Measurements from ENCODE around the gene PSMD13. TPM values are rescaled to one million over a fixed set of nuclear protein-coding genes. Genes with fewer than 3 reads are reported as not detected.
A peak's percentile ranks its signal among the peaks of the same experiment; 100 is the strongest.
"Not testable (repeated sequence)": the region's sequence is repeated elsewhere in the genome, so short reads cannot be mapped to it uniquely, and the experiment has no call there.

Gene PSMD13
- total RNA-seq, 1 experiment from 2014 or later, result 141 TPM

- not testable (repeated sequence) for H4K91ac ChIP-seq (ENCODE audit: insufficient read length, low read depth, low read length); H3K27ac ChIP-seq (ENCODE audit: insufficient read length, low read depth, low read length); H2BK5ac ChIP-seq (ENCODE audit: insufficient read length, low read length); H3K14ac ChIP-seq (ENCODE audit: insufficient read depth, low read length); H3K23ac ChIP-seq (ENCODE audit: insufficient read length, low read depth, low read length); H2BK12ac ChIP-seq (ENCODE audit: insufficient read length, low read depth, low read length); H2AK5ac ChIP-seq (ENCODE audit: insufficient read length, low read length); H2AFZ ChIP-seq (ENCODE audit: low read length); H3K36me3 Mint-ChIP-seq (ENCODE audit: insufficient read depth in 1 of 3, low read depth in 3 of 3); H3K4me2 ChIP-seq (ENCODE audit: insufficient read depth, insufficient read length, low read length); H3K4me1 Mint-ChIP-seq; H3K27me3 Mint-ChIP-seq (ENCODE audit: low read depth); H3K23me2 ChIP-seq (ENCODE audit: insufficient read length, low read depth, low read length, poor library complexity, severe bottlenecking); H3T11ph ChIP-seq (ENCODE audit: low read length); H3K79me2 ChIP-seq (ENCODE audit: insufficient read depth, low read length); H3K27me3 ChIP-seq (ENCODE audit: insufficient read depth, low read length); H2BK120ac ChIP-seq (ENCODE audit: low read depth, low read length, poor library complexity, severe bottlenecking); H3K4me1 ChIP-seq (ENCODE audit: insufficient read depth, low read length); H3K9ac ChIP-seq (ENCODE audit: extremely low read depth, insufficient read length, low read length); DNase-seq; H4K5ac ChIP-seq (ENCODE audit: insufficient read length, low read depth, low read length); H3K9me3 ChIP-seq (ENCODE audit: control insufficient read depth, low read depth, low read length); H3K27ac Mint-ChIP-seq; H3K18ac ChIP-seq (ENCODE audit: insufficient read length, low read depth, low read length); H3K4ac ChIP-seq (ENCODE audit: low read depth, low read length); H4K8ac ChIP-seq (replicated peaks; ENCODE audit: insufficient read length, low read depth, low read length); H3K56ac ChIP-seq (ENCODE audit: insufficient read length, low read depth, low read length); H4K20me1 ChIP-seq (ENCODE audit: control insufficient read depth, insufficient read depth, insufficient read length); H2BK20ac ChIP-seq (ENCODE audit: low read depth, low read length, poor library complexity, severe bottlenecking); H3K79me1 ChIP-seq (ENCODE audit: insufficient read depth, low read depth, low read length, poor library complexity, severe bottlenecking); H3K4me3 Mint-ChIP-seq; H2BK15ac ChIP-seq (ENCODE audit: low read depth, low read length)
- TF ChIP-seq, protein P1, sequence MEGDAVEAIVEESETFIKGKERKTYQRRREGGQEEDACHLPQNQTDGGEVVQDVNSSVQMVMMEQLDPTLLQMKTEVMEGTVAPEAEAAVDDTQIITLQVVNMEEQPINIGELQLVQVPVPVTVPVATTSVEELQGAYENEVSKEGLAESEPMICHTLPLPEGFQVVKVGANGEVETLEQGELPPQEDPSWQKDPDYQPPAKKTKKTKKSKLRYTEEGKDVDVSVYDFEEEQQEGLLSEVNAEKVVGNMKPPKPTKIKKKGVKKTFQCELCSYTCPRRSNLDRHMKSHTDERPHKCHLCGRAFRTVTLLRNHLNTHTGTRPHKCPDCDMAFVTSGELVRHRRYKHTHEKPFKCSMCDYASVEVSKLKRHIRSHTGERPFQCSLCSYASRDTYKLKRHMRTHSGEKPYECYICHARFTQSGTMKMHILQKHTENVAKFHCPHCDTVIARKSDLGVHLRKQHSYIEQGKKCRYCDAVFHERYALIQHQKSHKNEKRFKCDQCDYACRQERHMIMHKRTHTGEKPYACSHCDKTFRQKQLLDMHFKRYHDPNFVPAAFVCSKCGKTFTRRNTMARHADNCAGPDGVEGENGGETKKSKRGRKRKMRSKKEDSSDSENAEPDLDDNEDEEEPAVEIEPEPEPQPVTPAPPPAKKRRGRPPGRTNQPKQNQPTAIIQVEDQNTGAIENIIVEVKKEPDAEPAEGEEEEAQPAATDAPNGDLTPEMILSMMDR (conservative IDR thresholded peaks at IDR 0.05), result 0 out of 3 replicates have a peak, but pooled peaks have one; percentile 16
- no CpG with 5 or more reads among the region's 55 CpGs for WGBS (ENCODE audit: extremely low coverage, insufficient read length, low lambda C conversion rate)
- H3K9me3 Mint-ChIP-seq, result peaks cover 11 to 21% of the 10 kb centered on the region in 2 experiments
Observed at GRCh38 chr11:189200-189783, 47.5 kb upstream of the PSMD13 start.

Measured in H9 (cell line).